Neural cell (in vitro differentiated cells): ENCODE results near the gene ZRANB3. TPM values are rescaled to one million over a fixed set of nuclear protein-coding genes. Genes with fewer than 3 reads are reported as not detected.

Experiments used
- H2AFZ ChIP-seq: fragments of 200-600, 300-800 bp; sonication (generic), shearing (Covaris generic); 2 replicates; pipeline ENCODE4 v1.6.0; 2014; ENCODE audit warnings: low read depth, mild to moderate bottlenecking, antibody characterized with exemption, low read length, moderate library complexity
- H3F3A ChIP-seq: fragments of 200-600 bp; shearing (Covaris generic); 2 replicates; pipeline ENCODE4 v1.6.1; 2016; ENCODE audit warnings: mild to moderate bottlenecking, moderate library complexity, mixed read lengths, antibody characterized with exemption, low read length; ENCODE audit not compliant: insufficient read depth, poor library complexity, severe bottlenecking
- H3K27ac ChIP-seq: fragments of 200-600, 300-800 bp; sonication (generic), shearing (Covaris generic); 2 replicates; pipeline ENCODE4 v1.5.1; 2014; ENCODE audit warnings: mild to moderate bottlenecking, low read length, moderate library complexity
- H3K27me3 ChIP-seq: fragments of 300-800, 200-600 bp; sonication (generic), shearing (Covaris generic); 2 replicates; pipeline ENCODE4 v1.6.0; 2014; ENCODE audit warnings: mild to moderate bottlenecking, low read depth, low read length, moderate library complexity; ENCODE audit not compliant: insufficient read depth
- H3K36me3 ChIP-seq: fragments of 300-800, 200-600 bp; sonication (generic), shearing (Covaris generic); 2 replicates; pipeline ENCODE4 v1.5.1; 2014; ENCODE audit warnings: mild to moderate bottlenecking, antibody characterized with exemption, low read length, moderate library complexity; ENCODE audit not compliant: insufficient read depth
- H3K4me2 ChIP-seq: fragments of 300-800, 200-600 bp; sonication (generic), shearing (Covaris generic); 2 replicates; pipeline ENCODE4 v1.6.0; 2014; ENCODE audit warnings: mild to moderate bottlenecking, low read length
- H3K4me3 ChIP-seq: fragments of 300-800, 200-600 bp; sonication (generic), shearing (Covaris generic); 2 replicates; pipeline ENCODE4 v1.5.1; 2014; ENCODE audit warnings: mild to moderate bottlenecking, low read length, moderate library complexity
- H3K79me2 ChIP-seq: fragments of 200-600 bp; shearing (Covaris generic); replicated peaks from 2 replicates; pipeline ENCODE4 v1.6.0; 2014; ENCODE audit warnings: mild to moderate bottlenecking, low read length, moderate library complexity; ENCODE audit not compliant: insufficient read depth
- H3K9ac ChIP-seq: fragments of 300-800, 200-600 bp; sonication (generic), shearing (Covaris generic); 2 replicates; pipeline ENCODE4 v1.6.1; 2016; ENCODE audit warnings: mild to moderate bottlenecking, low read length, mixed read lengths
- H3K9me2 ChIP-seq: fragments of 200-600 bp; shearing (Covaris generic); 2 replicates; pipeline ENCODE4 v1.6.1; 2016; ENCODE audit warnings: mild to moderate bottlenecking, low read length, mixed read lengths; ENCODE audit not compliant: insufficient read depth
- H3K9me3 ChIP-seq: fragments of 200-600, 300-800 bp; sonication (generic), shearing (Covaris generic); 2 replicates; pipeline ENCODE4 v1.6.1; 2016; ENCODE audit warnings: mild to moderate bottlenecking, mixed run types, low read length, moderate library complexity, mixed read lengths
- H4K20me1 ChIP-seq: fragments of 200-600 bp; shearing (Covaris generic); 2 replicates; pipeline ENCODE4 v1.6.1; 2016; ENCODE audit warnings: mild to moderate bottlenecking, mixed run types; ENCODE audit not compliant: insufficient read depth
- CTCF ChIP-seq: fragments of 450-650 bp; IDR thresholded peaks from 2 replicates; pipeline ENCODE4 v1.5.1; 2014; ENCODE audit warnings: antibody characterized with exemption, mild to moderate bottlenecking, moderate library complexity; ENCODE audit not compliant: poor library complexity, severe bottlenecking
- EP300 ChIP-seq: fragments of 450-650 bp; conservative IDR thresholded peaks from 2 replicates; pipeline ENCODE4 v1.6.1; 2014; ENCODE audit warnings: antibody characterized with exemption, mild to moderate bottlenecking, moderate library complexity; ENCODE audit not compliant: poor library complexity, severe bottlenecking
- EZH2 ChIP-seq: fragments of 200-600, 300-800 bp; shearing (Covaris generic), sonication (generic); IDR thresholded peaks from 2 replicates; pipeline ENCODE4 v1.6.1; 2014; ENCODE audit warnings: antibody characterized with exemption, low read length, borderline replicate concordance, mild to moderate bottlenecking; ENCODE audit not compliant: insufficient read depth, poor library complexity, severe bottlenecking
- MXI1 ChIP-seq: fragments of 450-650 bp; conservative IDR thresholded peaks from 2 replicates; pipeline ENCODE4 v1.6.1; 2014; ENCODE audit warnings: antibody characterized with exemption, mild to moderate bottlenecking; ENCODE audit not compliant: poor library complexity, severe bottlenecking
- POLR2AphosphoS5 ChIP-seq: IDR thresholded peaks from 2 replicates; pipeline ENCODE4 v1.6.1; 2012
- RAD21 ChIP-seq: fragments of 450-650 bp; conservative IDR thresholded peaks from 2 replicates; pipeline ENCODE4 v1.6.1; 2014; ENCODE audit warnings: antibody characterized with exemption, mild to moderate bottlenecking, moderate library complexity
- REST ChIP-seq: IDR thresholded peaks from 2 replicates; pipeline ENCODE4 v1.6.1; 2012; ENCODE audit warnings: borderline replicate concordance
- SMC3 ChIP-seq: fragments of 450-650 bp; conservative IDR thresholded peaks from 2 replicates; pipeline ENCODE4 v1.6.1; 2014; ENCODE audit warnings: antibody characterized with exemption, mild to moderate bottlenecking, moderate library complexity; ENCODE audit not compliant: poor library complexity
- TAF1 ChIP-seq: IDR thresholded peaks from 2 replicates; pipeline ENCODE4 v1.6.1; 2012; ENCODE audit warnings: low read depth
- polyA plus RNA-seq: library from polyadenylated mRNA; depleted of rRNA; stranded (reverse); fragments of >200 nt; gene quantifications from 2 replicates; pipeline ENCODE4 v1.2.3, GENCODE V29; 2014

ZRANB3 gene
- polyA plus RNA-seq, 1 donor from 2014 or later: 3.5 TPM

GRCh38 chr2:135512099-135512498 is 18.9 kb downstream of the ZRANB3 start:
- H3K9me2 ChIP-seq: no peaks in the 10 kb centered on the region
- H3K27me3 ChIP-seq: no peaks in the 10 kb centered on the region
- no peak for TF ChIP-seq RAD21
- TF ChIP-seq SMC3: no peak
- TF ChIP-seq REST: no peak
- no peak for TF ChIP-seq EP300
- no peak for TF ChIP-seq EZH2
- no peak for TF ChIP-seq MXI1
- no peak for TF ChIP-seq POLR2AphosphoS5
- TF ChIP-seq CTCF: no peak
- TF ChIP-seq TAF1: no peak
- no peak overlapping the region for H3K27ac ChIP-seq
- no peaks in the 10 kb centered on the region for H3F3A ChIP-seq
- no peak overlapping the region for H2AFZ ChIP-seq
- no peaks in the 10 kb centered on the region for H3K36me3 ChIP-seq
- H4K20me1 ChIP-seq: no peaks in the 10 kb centered on the region
- peaks cover 8% of the 10 kb centered on the region for H3K9me3 ChIP-seq
- no peak overlapping the region for H3K9ac ChIP-seq
- H3K4me2 ChIP-seq: no peak overlapping the region
- no peak overlapping the region for H3K4me3 ChIP-seq
- no peaks in the 10 kb centered on the region for H3K79me2 ChIP-seq

GRCh38 chr2:135510577-135510976 is 20.4 kb downstream of the ZRANB3 start:
- no peak overlapping the region for H3K27ac ChIP-seq

More at GRCh38 chr2:135510577-135510976, 20.4 kb downstream of the ZRANB3 start:
- H3K4me3 ChIP-seq: no peak overlapping the region
- no peak overlapping the region for H3K4me2 ChIP-seq
- no peak overlapping the region for H3K9ac ChIP-seq
- H3F3A ChIP-seq: no peaks in the 10 kb centered on the region
- H4K20me1 ChIP-seq: no peaks in the 10 kb centered on the region
- H3K9me2 ChIP-seq: no peaks in the 10 kb centered on the region
- H3K79me2 ChIP-seq: no peaks in the 10 kb centered on the region
- H3K9me3 ChIP-seq: peaks cover 8% of the 10 kb centered on the region
- TF ChIP-seq POLR2AphosphoS5 (no peak), REST (no peak), CTCF (no peak), EP300 (no peak), TAF1 (no peak), RAD21 (no peak), EZH2 (no peak), MXI1 (no peak), SMC3 (no peak)
- H3K27me3 ChIP-seq: no peaks in the 10 kb centered on the region
- no peaks in the 10 kb centered on the region for H3K36me3 ChIP-seq
- H2AFZ ChIP-seq: no peak overlapping the region
